ENCODE data around the gene GIMAP2. TPM values are rescaled to one million over a fixed set of nuclear protein-coding genes. Genes with fewer than 3 reads are reported as not detected.

The GIMAP2 gene
- total RNA-seq, 4 donors from 2014 or later: 6.7 to 32.4 (median 10.4) TPM

GRCh38 chr7:150734254-150734653, 48.7 kb downstream of the GIMAP2 start:
- 81 to 86% methylated on average over 3 of the region's 3 CpGs for WGBS, 2 donors
- H3K4me1 ChIP-seq: no peaks in the 10 kb centered on the region
- TF ChIP-seq CTCF (IDR thresholded peaks at IDR 0.05) (no peak), POLR2A (IDR thresholded peaks at IDR 0.05) (no peak)
- no peak overlapping the region for H3K27ac ChIP-seq
- intact Hi-C loops (cut with DNase I): no loop called here
- no peaks in the 10 kb centered on the region for H3K27me3 ChIP-seq
- no peak for DNase-seq
- no peaks in the 10 kb centered on the region for H3K36me3 ChIP-seq
- no peaks in the 10 kb centered on the region for H3K9me3 ChIP-seq
- H3K4me3 ChIP-seq (replicated peaks in 1 of 3): no peak overlapping the region

GRCh38 chr7:150735596-150736358, 50.3 kb downstream of the GIMAP2 start:
- peak overlapping the region in 1 of 3 donors; percentile 83 for H3K27ac ChIP-seq
- TF ChIP-seq POLR2A (IDR thresholded peaks at IDR 0.05) (no peak), CTCF (IDR thresholded peaks at IDR 0.05) (no peak)

GRCh38 chr7:150736864-150737263, 51.4 kb downstream of the GIMAP2 start:
- H3K36me3 ChIP-seq: peaks cover 0 to 5% of the 10 kb centered on the region in 2 donors
- no peak for TF ChIP-seq POLR2A (IDR thresholded peaks at IDR 0.05)
- TF ChIP-seq CTCF (IDR thresholded peaks at IDR 0.05): no peak
- no peaks in the 10 kb centered on the region for H3K27me3 ChIP-seq
- no peaks in the 10 kb centered on the region for H3K9me3 ChIP-seq
- DNase-seq: no peak
- intact Hi-C loops (cut with DNase I): no loop called here
- no peaks in the 10 kb centered on the region for H3K4me1 ChIP-seq
- no peak overlapping the region for H3K4me3 ChIP-seq (replicated peaks in 1 of 3)
- 43 to 47% methylated on average over 4 of the region's 4 CpGs for whole genome bisulfite sequencing, 2 donors
- peak overlapping the region; percentile 28 to 83 (median 64) for H3K27ac ChIP-seq

More at GRCh38 chr7:150735596-150736358, 50.3 kb downstream of the GIMAP2 start:
- H3K27me3 ChIP-seq: no peaks in the 10 kb centered on the region
- no peak for DNase-seq
- no peaks in the 10 kb centered on the region for H3K4me1 ChIP-seq
- no peaks in the 10 kb centered on the region for H3K36me3 ChIP-seq
- H3K9me3 ChIP-seq: no peaks in the 10 kb centered on the region
- WGBS, 2 donors: 50 to 57% methylated on average over 3 of the region's 3 CpGs
- intact Hi-C loops (cut with DNase I): no loop called here
- H3K4me3 ChIP-seq (replicated peaks in 1 of 3): no peak overlapping the region

- WGBS, 2 donors: 37 to 38% methylated on average over 12 to 14 of the region's 14 CpGs
- TF ChIP-seq CTCF (IDR thresholded peaks at IDR 0.05): no peak
- peak in 1 of 2 donors; percentile 35 for TF ChIP-seq POLR2A (IDR thresholded peaks at IDR 0.05)
- Histone ChIP-seq H3K36me3 (peaks cover 0 to 5% of the 10 kb centered on the region in 2 donors), H3K27ac (peak within 1 kb of the TSS; percentile 64 to 86 (median 70)), H3K9me3 (no peaks in the 10 kb centered on the region), H3K4me3 (replicated peaks in 1 of 3) (peak within 1 kb of the TSS; percentile 15 to 23 (median 15)), H3K4me1 (no peaks in the 10 kb centered on the region), H3K27me3 (no peaks in the 10 kb centered on the region)
- DNase-seq: peak; percentile 12 to 15
- intact Hi-C loops (cut with DNase I): no loop called here
Observed at GRCh38 chr7:150737265-150738055, 52.0 kb downstream of the GIMAP2 start, which contains the start of gene GIMAP5. Gene GIMAP5, plus strand, starts transcription at chr7:150737418. Its CDS starts 3,467 bp downstream, at chr7:150740885.
